ENCODE results near the gene RNF26. TPM values are rescaled to one million over a fixed set of nuclear protein-coding genes. Genes with fewer than 3 reads are reported as not detected.

RNF26 gene
- total and polyA plus RNA-seq, 3 donors from 2014 or later = 28.2 to 37.1 (median 31.0) TPM

GRCh38 chr11:119347940-119348605 is 13.7 kb downstream of the RNF26 start:
- intact Hi-C loops (cut with DNase I; ENCODE audit: low total_unique reads) = no loop called here
- Histone ChIP-seq H3K9me3 (no peaks in the 10 kb centered on the region), H3K27ac (no peak overlapping the region), H3K36me3 (ENCODE audit: low read depth, missing control alignments) (no peaks in the 10 kb centered on the region), H3K27me3 (no peaks in the 10 kb centered on the region), H3K4me3 (no peak overlapping the region), H3K4me1 (peaks cover 11% of the 10 kb centered on the region)
- DNase-seq = no peak
- WGBS, 2 donors = 85 to 87% methylated on average over 15 to 16 of the region's 16 CpGs
- TF ChIP-seq POLR2A (IDR thresholded peaks at IDR 0.05) (no peak), CTCF (IDR thresholded peaks at IDR 0.05) (no peak)

GRCh38 chr11:119350302-119350701 is 16.0 kb downstream of the RNF26 start:
- intact Hi-C loops (cut with DNase I; ENCODE audit: low total_unique reads) = loop anchor here (10.0 kb wide), 1 partner anchor 124 kb away; no protein-coding TSS in a partner anchor
- Histone ChIP-seq H3K9me3 (no peaks in the 10 kb centered on the region), H3K27me3 (no peaks in the 10 kb centered on the region), H3K27ac (no peak overlapping the region), H3K4me1 (peaks cover 15% of the 10 kb centered on the region), H3K4me3 (no peak overlapping the region), H3K36me3 (ENCODE audit: low read depth, missing control alignments) (no peaks in the 10 kb centered on the region)
- 83 to 86% methylated on average over 6 of the region's 6 CpGs for WGBS, 2 donors
- no peak for DNase-seq
- TF ChIP-seq POLR2A (IDR thresholded peaks at IDR 0.05) (no peak), CTCF (IDR thresholded peaks at IDR 0.05) (no peak)

DNA sequence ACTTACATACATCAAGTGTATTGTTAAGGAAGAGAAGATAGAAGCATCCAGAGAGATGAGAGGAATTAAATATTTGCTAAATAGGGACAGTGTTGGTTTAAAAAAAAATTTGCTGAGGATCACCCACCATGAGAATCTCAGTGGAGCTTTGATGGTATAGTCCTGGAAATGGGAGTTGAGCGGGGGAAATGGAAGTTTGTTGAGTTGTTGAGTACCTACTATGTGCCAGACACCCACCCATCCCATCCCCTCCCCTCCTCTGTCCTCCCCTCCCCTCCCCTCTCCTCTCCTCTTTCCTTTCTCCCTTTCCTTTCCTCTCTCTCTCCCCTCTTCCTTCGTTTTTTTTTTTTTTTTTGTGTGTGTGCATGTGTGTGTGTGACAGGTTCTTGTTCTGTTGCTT is 16.9 kb downstream of the RNF26 start:
- no peaks in the 10 kb centered on the region for H3K27me3 ChIP-seq
- intact Hi-C loops (cut with DNase I; ENCODE audit: low total_unique reads) = loop anchor here (10.0 kb wide), 1 partner anchor 124 kb away; no protein-coding TSS in a partner anchor
- H3K9me3 ChIP-seq = no peaks in the 10 kb centered on the region
- peaks cover 15% of the 10 kb centered on the region for H3K4me1 ChIP-seq
- H3K36me3 ChIP-seq (ENCODE audit: low read depth, missing control alignments) = no peaks in the 10 kb centered on the region
- 70 to 71% methylated on average over 2 of the region's 2 CpGs for WGBS, 2 donors
- no peak overlapping the region for H3K4me3 ChIP-seq
- no peak overlapping the region for H3K27ac ChIP-seq
- no peak for DNase-seq
- TF ChIP-seq POLR2A (IDR thresholded peaks at IDR 0.05) (no peak), CTCF (IDR thresholded peaks at IDR 0.05) (no peak)

DNA sequence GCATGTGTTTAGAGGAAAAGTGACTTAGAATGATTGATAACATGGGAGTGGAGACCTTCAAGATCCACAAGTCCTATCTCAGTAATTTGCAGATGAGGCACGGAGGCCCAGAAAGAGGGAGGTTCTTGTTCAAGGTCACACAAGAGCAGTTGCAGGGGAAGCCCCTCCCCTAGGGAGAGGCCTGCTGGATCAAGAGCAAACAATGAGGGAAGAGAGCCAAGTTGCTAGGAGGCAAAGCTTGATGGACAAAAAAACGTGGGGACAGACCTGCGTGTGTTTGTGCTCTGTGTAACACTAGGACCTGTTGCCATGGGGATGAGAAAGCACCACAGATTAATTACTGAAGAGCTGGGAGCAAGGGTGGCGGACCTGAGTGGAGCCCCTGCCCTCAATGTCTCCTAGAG is 18.5 kb downstream of the RNF26 start:
- Histone ChIP-seq H3K27ac (peak overlapping the region; percentile 20 to 47), H3K9me3 (no peaks in the 10 kb centered on the region), H3K36me3 (ENCODE audit: low read depth, missing control alignments) (no peaks in the 10 kb centered on the region), H3K4me1 (peaks cover 15% of the 10 kb centered on the region), H3K4me3 (no peak overlapping the region), H3K27me3 (no peaks in the 10 kb centered on the region)
- WGBS, 2 donors = 24 to 37% methylated on average over 4 of the region's 4 CpGs
- peak; percentile 91 for DNase-seq
- TF ChIP-seq POLR2A (IDR thresholded peaks at IDR 0.05) (no peak), CTCF (IDR thresholded peaks at IDR 0.05) (no peak)
- intact Hi-C loops (cut with DNase I; ENCODE audit: low total_unique reads) = loop anchor here (10.0 kb wide), 1 partner anchor 122 kb away; no protein-coding TSS in a partner anchor
